ENCODE measurements around the gene FKBP1A.
"Not testable (repeated sequence)": the region's sequence is repeated elsewhere in the genome, so short reads cannot be mapped to it uniquely, and the experiment has no call there.

Gene FKBP1A

GRCh38 chr20:1362484-1362883, 30.4 kb downstream of the FKBP1A start:
- no peak for DNase-seq

DNA sequence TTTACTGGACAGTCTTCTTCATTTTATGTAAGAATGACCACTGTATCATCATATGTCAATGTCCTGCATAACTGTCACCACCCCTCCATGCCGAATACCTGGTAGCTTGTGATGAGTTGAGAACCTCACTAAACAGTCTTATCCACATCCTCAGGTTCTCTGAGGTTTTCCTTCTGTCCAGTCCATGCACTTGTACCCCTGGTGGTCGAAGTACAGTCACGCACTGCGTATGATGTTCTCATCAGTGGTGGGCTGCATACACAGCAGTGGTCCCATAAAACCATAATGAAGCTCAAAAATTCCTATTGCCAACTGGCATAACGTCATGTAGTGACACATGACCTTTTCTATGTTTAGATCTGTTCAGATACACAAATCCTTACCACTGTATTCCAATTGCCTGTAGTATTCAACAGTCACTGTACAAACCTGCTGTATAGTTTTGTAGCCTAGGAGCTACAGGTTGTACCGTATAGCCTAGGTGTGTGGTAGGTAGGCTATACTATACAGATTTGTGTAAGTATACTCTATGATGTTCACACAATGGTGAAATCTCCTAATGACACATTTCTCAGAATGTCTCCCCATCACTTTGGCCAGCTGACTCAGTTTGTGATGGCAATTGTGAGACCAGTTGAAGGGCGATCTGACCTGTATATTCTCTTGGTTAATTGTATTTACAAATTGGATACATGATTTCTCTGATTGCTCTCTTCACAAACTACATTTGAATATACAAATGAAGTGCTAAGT, 32.6 kb downstream of the FKBP1A start:
- DNase-seq: no peak

- no peak for DNase-seq
Measured at GRCh38 chr20:1357921-1358671, 34.8 kb downstream of the FKBP1A start.

DNA sequence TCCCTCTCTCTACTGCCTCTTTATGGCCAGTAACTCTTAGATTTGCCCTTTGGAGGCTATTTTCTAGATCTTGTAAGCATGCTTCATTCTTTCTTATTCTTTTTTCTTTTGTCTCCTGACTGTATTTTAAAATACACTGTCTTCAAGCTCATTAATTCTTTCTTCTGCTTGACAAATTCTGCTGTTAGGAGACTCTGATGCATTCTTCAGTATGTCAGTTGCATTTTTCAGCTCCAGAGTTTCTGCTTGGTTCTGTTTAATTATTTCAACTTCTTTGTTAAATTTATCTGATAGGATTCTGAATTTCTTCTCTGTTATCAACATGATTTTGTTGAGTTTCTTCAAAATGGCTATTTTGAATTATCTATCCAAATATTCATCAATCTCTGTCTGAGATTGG, 38.9 kb downstream of the FKBP1A start:
- no peak for DNase-seq

DNA sequence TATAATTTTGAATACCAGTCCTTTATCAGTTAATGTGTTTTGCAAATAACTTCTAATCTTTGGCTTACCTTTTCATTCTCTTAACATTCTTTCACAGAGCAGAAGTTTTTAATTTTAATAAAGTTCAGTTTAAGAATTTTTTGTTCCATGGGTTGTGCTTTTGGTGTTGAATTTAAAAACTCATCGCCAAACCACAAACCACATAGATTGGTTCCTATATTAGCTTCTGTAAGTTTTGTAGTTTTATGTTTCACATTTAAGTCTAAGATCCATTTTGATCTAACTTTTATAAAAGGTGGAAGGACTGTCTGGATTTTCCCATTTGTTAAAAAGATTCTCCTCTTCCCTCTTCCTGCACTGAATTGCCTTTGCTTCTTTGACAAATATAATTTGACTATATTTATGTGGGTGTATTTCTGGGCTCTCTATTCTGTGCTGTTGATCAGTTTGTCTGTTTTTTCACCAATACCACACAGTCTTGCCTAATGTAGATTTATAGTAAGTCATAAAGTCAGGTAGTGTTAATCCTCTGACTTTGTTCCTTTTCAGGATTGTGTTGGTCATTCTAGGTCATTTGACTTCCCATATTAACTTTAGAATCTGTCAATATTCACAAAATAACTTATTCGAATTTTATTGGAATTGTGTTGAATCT, 46.4 kb downstream of the FKBP1A start:
- no peak for DNase-seq

DNA sequence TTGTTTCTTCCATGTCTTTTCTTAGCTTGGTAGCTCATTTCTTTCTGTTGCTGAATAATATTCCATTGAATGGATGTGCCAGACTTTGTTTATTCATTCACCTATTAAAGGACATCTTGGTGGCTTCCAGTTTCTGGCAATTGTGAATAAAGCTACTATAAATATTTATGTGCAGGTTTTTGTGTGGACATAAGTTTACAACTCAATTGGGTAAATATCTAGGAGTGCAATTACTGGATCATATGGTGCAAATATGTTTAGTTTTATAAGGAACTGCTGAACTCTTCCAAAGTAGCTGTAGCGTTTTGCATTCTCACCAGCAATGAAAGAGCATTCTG, 47.1 kb downstream of the FKBP1A start:
- DNase-seq: no peak

- no peak for DNase-seq
Measured at GRCh38 chr20:1345030-1345755, 47.7 kb downstream of the FKBP1A start.

DNA sequence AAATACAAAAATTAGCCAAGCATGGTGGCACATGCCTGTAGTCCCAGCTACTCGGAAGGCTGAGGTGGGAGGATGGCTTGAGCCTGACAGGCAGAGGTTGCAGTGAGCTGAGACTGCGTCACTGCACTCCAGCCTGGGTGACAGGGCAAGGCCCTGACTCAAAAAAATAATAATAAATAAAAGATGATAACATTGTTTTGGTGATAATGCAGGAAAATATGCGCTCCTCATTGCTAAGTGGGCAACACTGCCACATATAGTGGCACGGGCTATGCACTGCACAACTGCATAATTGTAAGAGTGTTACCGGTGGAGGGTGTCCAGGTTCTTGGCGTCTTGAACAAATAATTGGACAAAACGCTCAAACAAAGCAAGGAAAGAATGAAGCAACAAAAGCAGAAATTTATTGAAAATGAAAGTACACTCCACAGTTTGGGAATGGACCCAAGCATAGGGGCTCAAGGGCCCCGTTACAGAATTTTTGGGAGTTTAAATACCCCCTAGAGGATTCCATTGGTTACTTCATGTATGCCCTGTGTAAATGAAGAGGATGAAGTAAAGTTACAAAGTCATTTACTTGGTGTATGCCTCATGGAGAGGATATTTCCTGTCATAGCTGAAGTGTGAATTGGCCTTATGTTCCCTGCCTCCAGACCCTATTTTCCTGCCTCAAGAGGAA, 49.3 kb downstream of the FKBP1A start:
- not testable (repeated sequence) for DNase-seq

DNA sequence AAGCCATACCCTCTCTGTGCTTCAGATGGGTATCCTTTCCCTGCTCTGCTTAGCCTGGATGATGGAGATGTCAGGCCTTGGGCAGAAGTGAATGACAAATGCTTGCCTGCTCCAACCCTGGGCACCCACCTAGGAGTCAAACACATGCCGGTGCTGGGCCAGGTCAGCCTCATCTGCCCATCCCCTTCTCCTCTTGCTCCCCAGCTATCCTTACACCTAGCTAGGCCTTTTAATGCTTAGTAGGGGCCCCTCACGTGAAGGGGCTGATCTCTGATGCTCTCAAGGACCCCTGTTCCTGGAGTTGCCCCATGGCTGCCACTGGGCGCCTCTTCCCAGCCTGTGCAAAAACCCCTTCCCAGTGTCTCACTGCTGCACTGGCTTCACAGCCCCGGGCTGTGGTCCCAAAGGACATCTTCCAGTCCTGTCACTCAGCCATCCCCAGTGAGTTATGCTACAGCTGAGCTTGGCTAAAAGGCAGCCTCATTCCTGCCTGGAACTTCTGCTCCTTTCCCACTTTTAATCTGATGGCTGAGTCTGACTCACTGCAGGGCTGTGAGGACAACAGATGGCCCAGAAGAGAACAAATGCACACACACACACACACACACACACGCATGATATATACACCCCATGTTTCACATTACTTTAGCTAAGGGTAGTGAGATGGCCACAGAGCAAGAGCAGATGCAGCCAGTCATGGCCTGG, 51.1 kb downstream of the FKBP1A start:
- no peak for DNase-seq

- DNase-seq: no peak
Measured at GRCh38 chr20:1338801-1339200, 54.1 kb downstream of the FKBP1A start.

DNA sequence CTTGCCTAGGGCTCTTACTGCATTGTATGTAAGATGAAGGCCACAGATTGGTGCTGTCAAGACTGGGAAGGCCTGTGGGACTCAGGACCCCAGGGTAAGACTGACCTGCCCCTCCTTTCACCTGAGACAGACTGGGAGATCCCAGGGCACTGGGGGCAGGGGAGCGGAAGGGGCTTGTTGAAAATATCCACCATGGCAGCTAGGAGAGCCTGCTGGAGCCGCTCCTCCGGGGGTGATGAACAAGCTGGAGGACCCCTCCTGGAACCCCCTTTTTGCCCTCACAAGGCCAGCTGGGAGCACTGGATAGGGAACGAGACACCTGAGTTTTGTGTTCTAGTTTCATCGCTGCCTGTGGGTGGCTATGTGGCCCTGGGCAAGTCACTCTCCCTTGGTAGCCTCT, 54.8 kb downstream of the FKBP1A start:
- no peak for DNase-seq

GRCh38 chr20:1337441-1337840, 55.4 kb downstream of the FKBP1A start:
- DNase-seq: no peak

DNA sequence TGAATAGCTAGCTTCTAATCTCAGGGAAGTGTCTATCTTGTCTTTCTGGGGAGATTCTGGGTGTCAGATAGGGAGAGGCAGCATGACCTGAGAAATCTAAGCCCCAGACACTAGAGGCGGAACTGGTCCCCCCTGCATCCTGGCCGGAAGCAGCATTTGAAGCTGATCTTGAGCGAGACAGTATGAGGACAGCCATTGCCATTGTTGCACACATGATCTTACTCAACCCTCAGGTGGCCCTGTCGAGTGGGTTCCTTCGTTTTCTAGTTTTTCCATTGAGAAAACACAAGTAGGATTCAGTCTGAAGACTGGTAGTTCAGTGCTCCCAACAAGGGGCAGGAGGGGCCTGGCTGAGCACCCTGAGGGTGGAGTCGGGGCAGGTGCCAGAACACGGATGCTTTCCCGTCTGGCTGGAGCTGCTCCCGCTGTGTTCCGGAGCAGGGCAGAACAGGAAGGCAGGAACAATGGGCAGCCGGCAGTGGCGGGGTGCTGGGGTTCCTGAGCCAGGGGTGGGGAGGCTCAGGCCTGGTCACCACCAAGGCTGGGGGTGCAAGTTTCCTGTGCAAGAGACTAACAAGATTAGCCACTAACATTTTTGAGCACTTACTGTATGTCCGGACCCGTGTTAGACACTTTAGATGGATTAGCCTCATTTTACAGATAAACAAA, 56.0 kb downstream of the FKBP1A start:
- DNase-seq: no peak

DNA sequence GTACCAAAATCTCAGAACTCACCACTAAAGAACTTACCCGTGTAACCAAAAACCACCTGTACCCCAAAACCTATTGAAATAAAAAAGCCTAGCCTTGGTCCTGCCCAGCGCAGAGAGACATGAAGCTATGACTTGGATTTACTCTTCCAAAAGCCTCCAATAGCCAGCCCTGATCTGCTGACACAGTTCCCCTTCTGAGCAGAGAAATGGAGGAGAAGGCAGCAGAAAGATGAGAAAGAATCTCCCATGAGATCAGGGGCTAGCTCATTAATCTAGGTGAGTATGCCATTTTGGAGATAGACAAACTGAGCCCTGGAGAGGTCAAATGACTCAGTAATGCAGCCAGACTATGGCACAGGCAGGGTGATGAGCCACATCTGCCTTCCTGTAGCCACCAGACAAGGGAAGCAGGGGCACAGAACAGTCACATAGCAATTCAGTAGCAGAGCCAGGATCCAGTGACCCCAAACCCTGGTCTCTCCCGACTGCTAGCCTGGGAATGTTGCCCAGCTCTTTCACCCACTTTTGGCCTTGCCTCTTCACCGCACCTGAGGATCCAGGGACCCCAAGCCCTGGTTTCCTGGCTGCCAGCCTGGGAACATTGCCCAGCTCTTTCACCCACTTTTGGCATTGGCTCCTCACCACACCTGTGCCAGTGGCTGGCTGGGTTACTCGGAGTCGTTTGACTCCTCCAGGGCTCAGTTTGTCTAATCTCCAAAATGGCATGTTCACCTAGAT, 56.7 kb downstream of the FKBP1A start:
- DNase-seq: no peak

GRCh38 chr20:1334761-1335160, 58.1 kb downstream of the FKBP1A start:
- DNase-seq: no peak

DNA sequence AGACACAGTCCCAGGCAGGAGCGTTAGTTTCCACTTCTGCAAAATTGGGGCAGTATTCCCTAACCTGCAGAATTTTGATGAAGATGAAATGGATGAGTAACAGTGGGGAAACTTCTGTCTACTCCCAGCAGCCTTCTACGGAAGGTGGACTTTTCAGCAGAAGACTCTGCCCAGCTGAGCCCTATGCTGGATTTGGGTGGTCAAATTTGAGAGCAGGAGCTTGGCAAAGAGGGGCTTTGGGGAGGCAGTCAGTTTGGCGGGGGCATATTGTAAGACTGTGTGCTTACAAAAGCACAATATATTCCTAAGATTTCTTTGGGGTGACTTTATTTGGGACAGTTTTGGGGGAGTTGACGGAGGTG, 58.5 kb downstream of the FKBP1A start:
- no peak for DNase-seq

DNA sequence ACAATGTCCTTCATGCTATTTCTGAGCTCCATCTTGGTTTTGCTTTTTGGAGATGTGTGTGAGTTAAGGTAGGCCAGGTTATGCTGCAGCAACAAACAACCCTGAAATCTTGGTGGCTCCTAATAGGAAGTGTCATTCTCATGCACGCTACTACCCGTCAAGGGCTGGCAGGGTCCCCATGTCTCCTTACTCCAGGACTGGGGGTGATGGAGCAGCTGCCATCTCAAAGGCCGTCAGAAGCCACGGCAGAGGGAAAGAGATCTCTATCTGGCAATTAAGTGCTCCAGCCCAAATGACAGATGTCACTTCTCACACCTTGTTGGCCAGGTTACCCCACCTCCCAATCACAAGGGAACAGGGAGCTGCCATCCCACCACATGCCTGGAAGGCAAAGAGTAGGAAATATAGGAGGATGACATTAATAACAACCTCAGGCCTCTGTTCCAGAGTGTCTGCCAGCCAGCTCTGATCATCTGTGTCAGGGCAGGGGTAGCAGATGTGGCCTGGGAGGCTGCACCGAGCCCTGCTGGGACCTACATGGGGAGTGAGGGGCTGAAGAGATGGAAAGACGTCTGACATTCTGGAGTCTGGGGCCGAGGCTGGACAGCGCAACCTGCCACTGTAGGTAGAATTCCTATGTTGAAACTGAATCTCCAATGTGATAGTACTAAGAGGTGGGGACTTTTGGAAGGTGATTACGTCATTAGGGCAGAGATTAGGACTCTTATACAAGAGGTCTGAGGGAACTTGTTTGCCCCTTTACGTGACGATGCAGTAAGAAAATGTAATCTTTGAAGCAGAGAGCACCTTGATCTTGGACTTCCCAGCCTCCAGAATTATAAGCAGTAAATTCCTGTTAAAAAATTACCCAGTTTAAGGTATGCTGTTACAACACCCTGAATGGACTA, 59.1 kb downstream of the FKBP1A start:
- DNase-seq: no peak

DNA sequence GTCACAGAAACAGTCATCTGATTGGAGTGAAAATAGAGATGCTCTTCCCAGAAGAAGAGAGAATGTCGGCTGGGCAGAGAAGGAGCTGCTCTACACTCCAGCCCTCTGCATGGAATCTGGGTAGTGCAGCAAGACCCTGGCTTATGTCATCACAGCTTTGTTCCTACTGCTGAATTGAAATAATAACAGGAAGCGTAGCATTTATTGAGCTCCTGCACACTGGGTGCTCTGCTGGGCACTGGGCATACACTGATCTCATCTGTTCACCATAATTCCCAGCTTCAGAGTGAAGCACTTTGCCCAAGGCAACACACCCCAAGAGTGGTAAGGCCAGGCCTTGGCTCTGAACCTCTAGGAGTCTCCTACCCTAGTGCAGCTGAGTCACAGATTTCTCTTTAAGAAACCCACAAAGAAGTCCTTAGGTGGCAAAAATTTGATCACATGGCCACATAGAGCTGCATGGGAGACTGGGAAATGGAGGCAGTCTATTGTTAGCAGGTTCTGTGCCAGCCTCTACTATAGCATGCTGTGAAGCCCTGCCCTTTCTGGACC, 60.0 kb downstream of the FKBP1A start:
- no peak for DNase-seq

- DNase-seq: no peak
Measured at GRCh38 chr20:1331801-1332453, 60.9 kb downstream of the FKBP1A start.
